Measurements from ENCODE around the gene TMPRSS6.

DNA sequence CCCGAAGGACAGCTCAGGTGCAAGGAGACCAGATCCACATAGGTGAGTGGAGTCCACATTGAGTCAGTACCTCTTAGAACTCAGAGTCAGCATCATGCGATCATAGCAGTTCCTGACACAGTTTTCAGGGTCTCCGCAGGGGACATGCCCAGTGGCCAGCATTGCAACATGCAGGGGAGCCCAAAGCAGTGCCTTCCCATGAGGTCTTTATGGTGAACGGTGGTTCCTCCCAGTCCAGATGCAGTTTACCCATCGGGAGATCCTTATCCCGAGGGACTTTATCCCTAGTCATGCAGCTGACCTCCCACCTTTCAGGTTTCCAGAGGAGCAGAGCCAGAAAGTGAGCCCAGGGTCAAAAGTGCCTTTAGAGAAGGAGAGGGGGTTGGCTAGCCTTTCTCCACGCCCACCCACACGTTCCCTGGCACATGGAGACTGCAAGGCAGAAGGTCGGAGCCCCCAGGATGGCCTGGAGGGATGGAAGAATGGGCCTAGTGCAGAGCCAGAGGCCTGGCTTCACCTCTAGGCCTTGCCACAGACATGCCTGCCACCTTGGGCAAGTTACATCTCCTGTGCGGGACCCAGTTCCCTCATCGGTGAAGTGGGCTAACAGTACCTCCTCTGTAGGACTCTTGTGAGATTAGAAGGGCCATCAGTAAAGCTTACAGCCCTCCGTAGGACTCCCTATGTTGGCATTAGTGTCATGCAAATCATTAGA lies 51.6 kb downstream of the TMPRSS6 start:
- TF ChIP-seq, protein P1, sequence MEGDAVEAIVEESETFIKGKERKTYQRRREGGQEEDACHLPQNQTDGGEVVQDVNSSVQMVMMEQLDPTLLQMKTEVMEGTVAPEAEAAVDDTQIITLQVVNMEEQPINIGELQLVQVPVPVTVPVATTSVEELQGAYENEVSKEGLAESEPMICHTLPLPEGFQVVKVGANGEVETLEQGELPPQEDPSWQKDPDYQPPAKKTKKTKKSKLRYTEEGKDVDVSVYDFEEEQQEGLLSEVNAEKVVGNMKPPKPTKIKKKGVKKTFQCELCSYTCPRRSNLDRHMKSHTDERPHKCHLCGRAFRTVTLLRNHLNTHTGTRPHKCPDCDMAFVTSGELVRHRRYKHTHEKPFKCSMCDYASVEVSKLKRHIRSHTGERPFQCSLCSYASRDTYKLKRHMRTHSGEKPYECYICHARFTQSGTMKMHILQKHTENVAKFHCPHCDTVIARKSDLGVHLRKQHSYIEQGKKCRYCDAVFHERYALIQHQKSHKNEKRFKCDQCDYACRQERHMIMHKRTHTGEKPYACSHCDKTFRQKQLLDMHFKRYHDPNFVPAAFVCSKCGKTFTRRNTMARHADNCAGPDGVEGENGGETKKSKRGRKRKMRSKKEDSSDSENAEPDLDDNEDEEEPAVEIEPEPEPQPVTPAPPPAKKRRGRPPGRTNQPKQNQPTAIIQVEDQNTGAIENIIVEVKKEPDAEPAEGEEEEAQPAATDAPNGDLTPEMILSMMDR (conservative IDR thresholded peaks at IDR 0.05 in 1 of 2, IDR thresholded peaks at IDR 0.05 in 1 of 2; ENCODE audit: extremely low read depth in 1 of 2, insufficient read depth in 1 of 2, low read depth in 1 of 2, low read length in 2 of 2), result no peak
- no peak for TF ChIP-seq EZH2 (IDR thresholded peaks at IDR 0.05; ENCODE audit: borderline replicate concordance, low read length)

Measured in mammary epithelial cell (primary cell).